ENCODE measurements around the gene ARHGAP8.

DNA sequence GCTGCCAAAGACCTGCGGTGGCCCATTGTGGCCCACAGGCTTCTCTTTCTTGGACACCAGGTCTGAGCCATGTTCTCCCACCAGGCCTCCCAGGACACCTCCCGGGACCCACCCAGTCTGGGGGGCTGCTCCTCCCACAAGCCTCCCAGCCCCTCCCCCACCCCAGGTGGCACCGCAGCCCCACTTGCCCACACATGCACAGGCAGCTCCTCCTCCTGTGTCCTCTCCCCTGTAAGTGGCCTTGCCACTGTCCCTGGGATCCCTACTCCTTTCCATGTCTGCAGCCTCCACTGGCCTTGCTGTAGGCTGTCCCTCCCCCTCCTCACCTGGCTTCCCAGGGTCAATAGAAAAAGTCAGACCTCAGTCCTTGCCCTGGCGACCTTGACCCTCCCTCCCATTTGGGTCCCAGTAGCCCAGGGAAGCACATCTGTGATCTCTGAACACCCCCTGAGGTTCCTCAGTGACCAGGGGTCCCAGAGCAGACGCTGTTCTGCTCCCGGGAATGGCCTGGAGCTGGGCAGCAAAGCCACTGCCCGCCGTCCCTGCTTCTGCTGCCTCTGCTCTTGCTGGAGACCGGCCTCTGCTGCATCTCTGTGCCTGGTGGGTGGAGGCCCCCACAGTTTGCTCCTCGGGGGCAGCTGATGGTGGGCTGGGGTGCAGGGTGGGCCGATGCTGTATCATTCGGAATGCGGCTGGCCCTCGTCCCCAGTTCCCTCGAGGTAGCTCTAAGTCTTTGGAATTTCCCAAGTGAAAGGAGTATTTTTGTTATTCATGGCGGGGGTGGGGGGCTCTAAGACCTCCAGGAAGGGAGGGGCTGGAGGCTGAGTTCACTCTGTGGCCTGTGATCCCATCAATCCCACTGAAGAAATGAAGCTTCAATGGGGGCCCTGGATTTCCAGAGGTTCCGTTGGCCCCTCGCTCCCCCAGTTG lies 43.6 kb downstream of the ARHGAP8 start:
- TF ChIP-seq, protein P1, sequence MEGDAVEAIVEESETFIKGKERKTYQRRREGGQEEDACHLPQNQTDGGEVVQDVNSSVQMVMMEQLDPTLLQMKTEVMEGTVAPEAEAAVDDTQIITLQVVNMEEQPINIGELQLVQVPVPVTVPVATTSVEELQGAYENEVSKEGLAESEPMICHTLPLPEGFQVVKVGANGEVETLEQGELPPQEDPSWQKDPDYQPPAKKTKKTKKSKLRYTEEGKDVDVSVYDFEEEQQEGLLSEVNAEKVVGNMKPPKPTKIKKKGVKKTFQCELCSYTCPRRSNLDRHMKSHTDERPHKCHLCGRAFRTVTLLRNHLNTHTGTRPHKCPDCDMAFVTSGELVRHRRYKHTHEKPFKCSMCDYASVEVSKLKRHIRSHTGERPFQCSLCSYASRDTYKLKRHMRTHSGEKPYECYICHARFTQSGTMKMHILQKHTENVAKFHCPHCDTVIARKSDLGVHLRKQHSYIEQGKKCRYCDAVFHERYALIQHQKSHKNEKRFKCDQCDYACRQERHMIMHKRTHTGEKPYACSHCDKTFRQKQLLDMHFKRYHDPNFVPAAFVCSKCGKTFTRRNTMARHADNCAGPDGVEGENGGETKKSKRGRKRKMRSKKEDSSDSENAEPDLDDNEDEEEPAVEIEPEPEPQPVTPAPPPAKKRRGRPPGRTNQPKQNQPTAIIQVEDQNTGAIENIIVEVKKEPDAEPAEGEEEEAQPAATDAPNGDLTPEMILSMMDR (IDR thresholded peaks at IDR 0.05) = no peak
- no peak for TF ChIP-seq POLR2A (IDR thresholded peaks at IDR 0.05)
